WERI-Rb-1 (cell line): Measurements from ENCODE around the gene MRGPRG.

Experiments used
- DNase-seq: peaks from one replicate; pipeline ENCODE4 v3.0.0-alpha.2; 2020
- H3K27ac ChIP-seq: fragments of 250-450 bp; sonication (Bioruptor Pico); 2 replicates; pipeline ENCODE4 v1.5.1; 2020; ENCODE audit warnings: mild to moderate bottlenecking, moderate library complexity
- H3K27me3 ChIP-seq: fragments of 250-450 bp; sonication (Bioruptor Pico); 2 replicates; pipeline ENCODE4 v1.5.1; 2021; ENCODE audit warnings: mild to moderate bottlenecking, low read depth, moderate library complexity; ENCODE audit not compliant: insufficient read depth, severe bottlenecking
- H3K36me3 ChIP-seq: fragments of 250-450 bp; sonication (Bioruptor Pico); 2 replicates; pipeline ENCODE4 v1.5.1; 2020; ENCODE audit warnings: mild to moderate bottlenecking, moderate library complexity
- H3K4me3 ChIP-seq: 2 replicates; pipeline ENCODE4 v1.5.1; 2011; ENCODE audit warnings: low read depth, mild to moderate bottlenecking, control low read depth, low read length
- H3K9me3 ChIP-seq: fragments of 250-450 bp; sonication (Bioruptor Pico); 2 replicates; pipeline ENCODE4 v1.5.1; 2021; ENCODE audit warnings: mild to moderate bottlenecking, moderate library complexity; ENCODE audit not compliant: severe bottlenecking
- CTCF ChIP-seq: IDR thresholded peaks from 2 replicates; pipeline ENCODE4 v1.5.1; 2011; ENCODE audit warnings: low read depth, mild to moderate bottlenecking, control low read depth, inconsistent platforms, low read length

MRGPRG gene

GRCh38 chr11:3182462-3182852, 36.2 kb downstream of the MRGPRG start:
- no peak for DNase-seq
- TF ChIP-seq CTCF = no peak
- H3K9me3 ChIP-seq = no peaks in the 10 kb centered on the region
- no peak overlapping the region for H3K27ac ChIP-seq
- no peaks in the 10 kb centered on the region for H3K27me3 ChIP-seq
- no peaks in the 10 kb centered on the region for H3K36me3 ChIP-seq
- H3K4me3 ChIP-seq = no peak overlapping the region

- no peaks in the 10 kb centered on the region for H3K27me3 ChIP-seq
- DNase-seq = no peak
- H3K9me3 ChIP-seq = no peaks in the 10 kb centered on the region
- no peak overlapping the region for H3K27ac ChIP-seq
- TF ChIP-seq CTCF = no peak
- H3K36me3 ChIP-seq = no peaks in the 10 kb centered on the region
- H3K4me3 ChIP-seq = no peak overlapping the region
Measured at GRCh38 chr11:3181725-3182461, 36.7 kb downstream of the MRGPRG start.

- Histone ChIP-seq H3K27ac (no peak overlapping the region), H3K36me3 (no peaks in the 10 kb centered on the region), H3K4me3 (no peak overlapping the region), H3K9me3 (peaks cover 8% of the 10 kb centered on the region), H3K27me3 (no peaks in the 10 kb centered on the region)
- no peak for DNase-seq
- TF ChIP-seq CTCF = no peak
Measured at GRCh38 chr11:3180869-3181268, 37.7 kb downstream of the MRGPRG start.

GRCh38 chr11:3178349-3178748, 40.3 kb downstream of the MRGPRG start:
- no peak overlapping the region for H3K4me3 ChIP-seq
- peaks cover 11% of the 10 kb centered on the region for H3K9me3 ChIP-seq
- no peak overlapping the region for H3K27ac ChIP-seq
- no peaks in the 10 kb centered on the region for H3K36me3 ChIP-seq
- H3K27me3 ChIP-seq = no peaks in the 10 kb centered on the region
- TF ChIP-seq CTCF = no peak
- DNase-seq = no peak

GRCh38 chr11:3177931-3178330, 40.7 kb downstream of the MRGPRG start:
- no peak for TF ChIP-seq CTCF
- DNase-seq = no peak

GRCh38 chr11:3176487-3176886, 42.1 kb downstream of the MRGPRG start:
- H3K4me3 ChIP-seq = no peak overlapping the region

More at GRCh38 chr11:3177931-3178330, 40.7 kb downstream of the MRGPRG start:
- Histone ChIP-seq H3K27me3 (no peaks in the 10 kb centered on the region), H3K9me3 (peaks cover 11% of the 10 kb centered on the region), H3K4me3 (no peak overlapping the region), H3K36me3 (no peaks in the 10 kb centered on the region), H3K27ac (no peak overlapping the region)

More at GRCh38 chr11:3176487-3176886, 42.1 kb downstream of the MRGPRG start:
- Histone ChIP-seq H3K9me3 (peaks cover 11% of the 10 kb centered on the region), H3K27ac (no peak overlapping the region), H3K27me3 (no peaks in the 10 kb centered on the region), H3K36me3 (no peaks in the 10 kb centered on the region)
- no peak for DNase-seq
- TF ChIP-seq CTCF = no peak
